KMS-11 (cell line): ENCODE data around the gene RTN4RL1.

Experiments
- H2AFZ ChIP-seq: fragments of 200-600 bp; sonication (generic); 2 replicates; pipeline ENCODE4 v1.6.1; 2016; ENCODE audit warnings: antibody characterized with exemption, mixed run types, low read depth
- H3K27ac ChIP-seq: fragments of 200-600 bp; sonication (generic); 2 replicates; pipeline ENCODE4 v1.6.1; 2016; ENCODE audit warnings: mild to moderate bottlenecking, mixed run types
- H3K27me3 ChIP-seq: fragments of 200-600 bp; sonication (generic); 2 replicates; pipeline ENCODE4 v1.6.1; 2017; ENCODE audit warnings: mild to moderate bottlenecking, low read depth, mixed run types, moderate library complexity; ENCODE audit not compliant: insufficient read depth
- H3K36me3 ChIP-seq: fragments of 200-600 bp; sonication (generic); 2 replicates; pipeline ENCODE4 v1.6.1; 2017; ENCODE audit warnings: mild to moderate bottlenecking, mixed run types; ENCODE audit not compliant: insufficient read depth
- H3K4me1 ChIP-seq: fragments of 200-600 bp; sonication (generic); 2 replicates; pipeline ENCODE4 v1.6.1; 2016; ENCODE audit warnings: mild to moderate bottlenecking, low read depth, mixed run types; ENCODE audit not compliant: poor library complexity, severe bottlenecking
- H3K4me2 ChIP-seq: fragments of 200-600 bp; sonication (generic); 2 replicates; pipeline ENCODE4 v1.7.0; 2016; ENCODE audit warnings: mild to moderate bottlenecking, mixed run types
- H3K4me3 ChIP-seq: fragments of 200-600 bp; sonication (generic); IDR thresholded peaks from 2 replicates; pipeline ENCODE4 v1.6.1; 2017; ENCODE audit warnings: low read depth, low read length, mixed read lengths; ENCODE audit not compliant: insufficient read depth
- H3K79me2 ChIP-seq: fragments of 200-600 bp; sonication (generic); 2 replicates; pipeline ENCODE4 v1.6.1; 2016; ENCODE audit warnings: low read depth, mixed run types; ENCODE audit not compliant: insufficient read depth
- H3K9ac ChIP-seq: fragments of 200-600 bp; sonication (generic); 2 replicates; pipeline ENCODE4 v1.6.1; 2016; ENCODE audit warnings: mild to moderate bottlenecking, mixed run types
- H4K20me1 ChIP-seq: fragments of 200-600 bp; sonication (generic); 2 replicates; pipeline ENCODE4 v1.6.1; 2016; ENCODE audit warnings: mild to moderate bottlenecking, mixed run types; ENCODE audit not compliant: insufficient read depth
- CTCF ChIP-seq: fragments of 200-600 bp; sonication (generic); conservative IDR thresholded peaks from 2 replicates; pipeline ENCODE4 v1.6.1; 2017; ENCODE audit warnings: low read depth, mild to moderate bottlenecking, antibody characterized with exemption, low read length, moderate library complexity, mixed read lengths

The RTN4RL1 gene

GRCh38 chr17:1942666-1943435 lies 82.3 kb downstream of the RTN4RL1 start:
- Histone ChIP-seq H3K79me2 (no peaks in the 10 kb centered on the region), H3K27me3 (peaks cover 11% of the 10 kb centered on the region; the same call in 1 of the 2 replicates), H4K20me1 (no peaks in the 10 kb centered on the region), H3K4me2 (no peak overlapping the region), H3K4me1 (no peaks in the 10 kb centered on the region), H3K4me3 (no peak overlapping the region), H3K27ac (no peak overlapping the region), H3K36me3 (no peaks in the 10 kb centered on the region), H3K9ac (no peak overlapping the region), H2AFZ (no peak overlapping the region)
- TF ChIP-seq CTCF = no peak

- no peak overlapping the region for H3K9ac ChIP-seq
- no peak overlapping the region for H2AFZ ChIP-seq
- no peaks in the 10 kb centered on the region for H3K4me1 ChIP-seq
- H3K36me3 ChIP-seq = no peaks in the 10 kb centered on the region
- no peak overlapping the region for H3K4me2 ChIP-seq
- H3K27me3 ChIP-seq = peaks cover 11% of the 10 kb centered on the region; the same call in 1 of the 2 replicates
- no peaks in the 10 kb centered on the region for H3K79me2 ChIP-seq
- no peak overlapping the region for H3K4me3 ChIP-seq
- H4K20me1 ChIP-seq = no peaks in the 10 kb centered on the region
- TF ChIP-seq CTCF = no peak
- no peak overlapping the region for H3K27ac ChIP-seq
These were observed 83.1 kb downstream of the RTN4RL1 start for GRCh38 chr17:1942066-1942365.

- Histone ChIP-seq H4K20me1 (no peaks in the 10 kb centered on the region), H3K4me3 (no peak overlapping the region), H3K4me2 (no peak overlapping the region), H3K27ac (no peak overlapping the region), H3K4me1 (no peaks in the 10 kb centered on the region), H3K9ac (no peak overlapping the region), H3K36me3 (no peaks in the 10 kb centered on the region), H2AFZ (no peak overlapping the region), H3K79me2 (no peaks in the 10 kb centered on the region), H3K27me3 (peaks cover 14% of the 10 kb centered on the region; the same call in 1 of the 2 replicates)
- TF ChIP-seq CTCF = no peak
These were observed 83.7 kb downstream of the RTN4RL1 start for GRCh38 chr17:1941272-1942065.

- no peaks in the 10 kb centered on the region for H3K4me1 ChIP-seq
- no peaks in the 10 kb centered on the region for H3K36me3 ChIP-seq
- H3K9ac ChIP-seq = no peak overlapping the region
- TF ChIP-seq CTCF = no peak
- H3K4me3 ChIP-seq = no peak overlapping the region
- no peaks in the 10 kb centered on the region for H3K79me2 ChIP-seq
- no peak overlapping the region for H3K4me2 ChIP-seq
- H3K27ac ChIP-seq = no peak overlapping the region
- H2AFZ ChIP-seq = no peak overlapping the region
- H3K27me3 ChIP-seq = peaks cover 18% of the 10 kb centered on the region; the same call in 1 of the 2 replicates
- H4K20me1 ChIP-seq = no peaks in the 10 kb centered on the region
These were observed 84.3 kb downstream of the RTN4RL1 start for GRCh38 chr17:1940810-1941185.
